HepG2 (cell line): ENCODE data around the gene ANTKMT. TPM values are rescaled to one million over a fixed set of nuclear protein-coding genes. Genes with fewer than 3 reads are reported as not detected.

Experiments
- AGO2 ChIP-seq: fragments of 200-400 bp; formaldehyde crosslinking; optimal IDR thresholded peaks from 2 replicates; pipeline ENCODE3; 2017; ENCODE audit warnings: mild to moderate bottlenecking, low read depth, low read length, moderate library complexity
- FOXA1 ChIP-seq, 2 experiments: fragments of 450-650 bp in 1 of 2; sonication (generic) in 1 of 2; formaldehyde crosslinking in 1 of 2; IDR thresholded peaks; 2 replicates each; pipeline versions ENCODE4 v1.4.0 to v1.6.1; 2016 to 2020; ENCODE audit warnings: missing genetic modification reagents in 1 of 2
- HES4 ChIP-seq: sonication (generic); formaldehyde crosslinking; IDR thresholded peaks from 2 replicates; pipeline ENCODE4 v1.9.0; 2021; ENCODE audit warnings: mild to moderate bottlenecking, missing genetic modification reagents, borderline replicate concordance
- POLR2A ChIP-seq, 2 experiments: IDR thresholded peaks; 2 replicates each; pipeline ENCODE4 v1.6.1; 2011; ENCODE audit warnings: low read depth in 2 of 2, low read length in 2 of 2, mild to moderate bottlenecking in 1 of 2, moderate library complexity in 1 of 2; ENCODE audit not compliant: insufficient read depth in 1 of 2
- SAP130 ChIP-seq: IDR thresholded peaks from 2 replicates; pipeline ENCODE4 v1.6.1; 2016; ENCODE audit warnings: low read depth
- TBX3 ChIP-seq: fragments of 450-650 bp; IDR thresholded peaks from 2 replicates; pipeline ENCODE4 v1.6.1; 2017; ENCODE audit warnings: antibody characterized with exemption, mild to moderate bottlenecking, inconsistent platforms, borderline replicate concordance
- ZNF468 ChIP-seq: sonication (generic); formaldehyde crosslinking; IDR thresholded peaks from 2 replicates; pipeline ENCODE4 v1.8.0; 2022; ENCODE audit warnings: mild to moderate bottlenecking, moderate library complexity, missing genetic modification reagents
- ZNF670 ChIP-seq: sonication (generic); formaldehyde crosslinking; IDR thresholded peaks from 2 replicates; pipeline ENCODE4 v1.8.0; 2022; ENCODE audit warnings: mild to moderate bottlenecking, missing genetic modification reagents, borderline replicate concordance
- polyA plus RNA-seq, 8 experiments: library from polyadenylated mRNA; depleted of rRNA in 3 of 8; stranded (reverse) in 7 of 8; unstranded in 1 of 8; fragments of >200 nt; fragmentation: Illumina TruSeq in 4 of 8; extraction: Trizol in 4 of 8; gene quantifications; 2 replicates each; pipeline versions ENCODE4 v1.2.1 to v1.2.3, GENCODE V29; 2011 to 2016; ENCODE audit warnings: low read depth in 4 of 8, missing spikeins in 1 of 8, mixed read lengths in 1 of 8; ENCODE audit not compliant: insufficient read depth in 1 of 8
- total RNA-seq, 5 experiments: library from RNA; depleted of rRNA; stranded (reverse); fragments of >200 nt; fragmentation: Illumina TruSeq; extraction: Trizol; gene quantifications; 2 replicates each; pipeline ENCODE4 v1.2.3, GENCODE V29; 2016; ENCODE audit warnings: low read depth in 1 of 5
- TF ChIP-seq, protein P1 (sequence below): sonication (generic); formaldehyde crosslinking; IDR thresholded peaks from 2 replicates; pipeline ENCODE4 v1.9.0; 2021; ENCODE audit warnings: missing genetic modification reagents, mild to moderate bottlenecking, borderline replicate concordance
- TF ChIP-seq, protein P2 (sequence below): sonication (generic); formaldehyde crosslinking; IDR thresholded peaks from 2 replicates; pipeline ENCODE4 v1.4.0; 2020; ENCODE audit warnings: missing genetic modification reagents, mild to moderate bottlenecking, borderline replicate concordance

ANTKMT gene
- total and polyA plus RNA-seq, 2 of the 13 experiments (the other 11 are each of a cell fraction or from before 2014, with no cell fraction given), result 7.5 to 47.8 TPM

GRCh38 chr16:674968-675883 is 45.7 kb upstream of the ANTKMT start, which contains the start of gene RHBDL1 (continued):
- TF ChIP-seq SAP130 (0 out of 2 replicates have a peak, but pooled peaks have one; percentile 6), ZNF670 (no peak), POLR2A (IDR thresholded peaks at IDR 0.05; ENCODE audit: insufficient read depth in 1 of 2, low read depth in 2 of 2, low read length in 2 of 2) (peak in 1 of 2 experiments; percentile 50; a peak in 1 of 4 replicates), HES4 (CRISPR knock-in tag) (no peak), AGO2 (peak; percentile 93), FOXA1 (IDR thresholded peaks at IDR 0.05) (no peak), FOXA1 (CRISPR knock-in tag; IDR thresholded peaks at IDR 0.05) (no peak), ZNF468 (CRISPR knock-in tag) (no peak), TBX3 (no peak)
- TF ChIP-seq, protein P1, sequence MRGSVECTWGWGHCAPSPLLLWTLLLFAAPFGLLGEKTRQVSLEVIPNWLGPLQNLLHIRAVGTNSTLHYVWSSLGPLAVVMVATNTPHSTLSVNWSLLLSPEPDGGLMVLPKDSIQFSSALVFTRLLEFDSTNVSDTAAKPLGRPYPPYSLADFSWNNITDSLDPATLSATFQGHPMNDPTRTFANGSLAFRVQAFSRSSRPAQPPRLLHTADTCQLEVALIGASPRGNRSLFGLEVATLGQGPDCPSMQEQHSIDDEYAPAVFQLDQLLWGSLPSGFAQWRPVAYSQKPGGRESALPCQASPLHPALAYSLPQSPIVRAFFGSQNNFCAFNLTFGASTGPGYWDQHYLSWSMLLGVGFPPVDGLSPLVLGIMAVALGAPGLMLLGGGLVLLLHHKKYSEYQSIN, result no peak
- TF ChIP-seq, protein P2, sequence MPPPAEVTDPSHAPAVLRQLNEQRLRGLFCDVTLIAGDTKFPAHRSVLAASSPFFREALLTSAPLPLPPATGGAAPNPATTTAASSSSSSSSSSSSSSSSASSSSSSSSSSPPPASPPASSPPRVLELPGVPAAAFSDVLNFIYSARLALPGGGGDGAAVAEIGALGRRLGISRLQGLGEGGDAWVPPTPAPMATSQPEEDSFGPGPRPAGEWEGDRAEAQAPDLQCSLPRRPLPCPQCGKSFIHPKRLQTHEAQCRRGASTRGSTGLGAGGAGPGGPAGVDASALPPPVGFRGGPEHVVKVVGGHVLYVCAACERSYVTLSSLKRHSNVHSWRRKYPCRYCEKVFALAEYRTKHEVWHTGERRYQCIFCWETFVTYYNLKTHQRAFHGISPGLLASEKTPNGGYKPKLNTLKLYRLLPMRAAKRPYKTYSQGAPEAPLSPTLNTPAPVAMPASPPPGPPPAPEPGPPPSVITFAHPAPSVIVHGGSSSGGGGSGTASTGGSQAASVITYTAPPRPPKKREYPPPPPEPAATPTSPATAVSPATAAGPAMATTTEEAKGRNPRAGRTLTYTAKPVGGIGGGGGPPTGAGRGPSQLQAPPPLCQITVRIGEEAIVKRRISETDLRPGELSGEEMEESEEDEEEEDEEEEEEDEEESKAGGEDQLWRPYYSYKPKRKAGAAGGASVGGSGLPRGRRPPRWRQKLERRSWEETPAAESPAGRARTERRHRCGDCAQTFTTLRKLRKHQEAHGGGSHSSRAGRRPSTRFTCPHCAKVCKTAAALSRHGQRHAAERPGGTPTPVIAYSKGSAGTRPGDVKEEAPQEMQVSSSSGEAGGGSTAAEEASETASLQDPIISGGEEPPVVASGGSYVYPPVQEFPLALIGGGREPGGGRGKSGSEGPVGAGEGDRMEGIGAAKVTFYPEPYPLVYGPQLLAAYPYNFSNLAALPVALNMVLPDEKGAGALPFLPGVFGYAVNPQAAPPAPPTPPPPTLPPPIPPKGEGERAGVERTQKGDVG (CRISPR knock-in tag), result no peak
